GM23338 (cell line): ENCODE measurements around the gene GRM4.

ENCODE experiments used
- CTCF ChIP-seq, 2 experiments: fragments of 200-600 bp in 1 of 2; sonication (generic) in 1 of 2; conservative IDR thresholded peaks; 2 replicates each; pipeline versions ENCODE4 v1.5.1 to v1.6.1; 2016 to 2017; ENCODE audit warnings: antibody characterized with exemption in 2 of 2, low read depth in 2 of 2, mild to moderate bottlenecking in 2 of 2, moderate library complexity in 1 of 2
- ETS1 ChIP-seq: IDR thresholded peaks from 2 replicates; pipeline ENCODE4 v1.6.1; 2016; ENCODE audit warnings: antibody characterized with exemption
- EZH2 ChIP-seq: fragments of 200-600 bp; sonication (generic); IDR thresholded peaks from one replicate; pipeline ENCODE4 v1.8.0; 2017; ENCODE audit warnings: antibody characterized with exemption, mild to moderate bottlenecking, low read depth; ENCODE audit not compliant: unreplicated experiment

GRCh38 chr6:34131326-34132290, 14.3 kb downstream of the GRM4 start:
- TF ChIP-seq CTCF (conservative IDR thresholded peaks at IDR 0.05; ENCODE audit: low read depth in 2 of 2), result no peak
- TF ChIP-seq EZH2, result no peak
- no peak for TF ChIP-seq ETS1
